GM12874 (cell line): ENCODE measurements around the gene C1orf167.
A peak's percentile ranks its signal among the peaks of the same experiment; 100 is the strongest.

Experiments
- TF ChIP-seq, protein P1 (sequence below): IDR thresholded peaks from 2 replicates; pipeline ENCODE4 v1.5.1; 2011; ENCODE audit warnings: low read depth, mild to moderate bottlenecking, control low read depth, low read length, moderate library complexity; ENCODE audit not compliant: insufficient read depth

Gene C1orf167

DNA sequence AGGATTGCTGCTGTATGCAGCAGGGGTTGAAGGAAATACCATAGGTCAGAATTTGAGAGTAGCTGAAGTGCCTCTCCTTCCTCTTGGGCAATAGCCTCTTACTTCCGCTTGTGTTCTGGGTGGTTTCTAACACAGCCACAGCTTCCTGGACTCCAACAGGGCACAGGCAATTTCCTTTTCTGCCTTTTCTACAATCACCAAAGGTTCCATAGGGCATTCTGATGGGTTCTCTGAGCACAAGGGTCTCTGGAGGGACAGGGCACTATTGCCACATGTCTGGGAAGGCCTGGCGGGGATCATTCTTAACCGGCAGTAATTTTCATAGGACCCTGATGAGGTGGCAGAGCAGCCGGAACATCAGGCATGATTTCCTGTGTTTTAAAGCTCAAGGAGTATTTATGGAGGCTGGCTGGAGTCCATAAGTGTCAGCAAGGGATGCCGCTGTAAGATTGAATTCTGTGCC, 31.5 kb upstream of the C1orf167 start:
- TF ChIP-seq, protein P1, sequence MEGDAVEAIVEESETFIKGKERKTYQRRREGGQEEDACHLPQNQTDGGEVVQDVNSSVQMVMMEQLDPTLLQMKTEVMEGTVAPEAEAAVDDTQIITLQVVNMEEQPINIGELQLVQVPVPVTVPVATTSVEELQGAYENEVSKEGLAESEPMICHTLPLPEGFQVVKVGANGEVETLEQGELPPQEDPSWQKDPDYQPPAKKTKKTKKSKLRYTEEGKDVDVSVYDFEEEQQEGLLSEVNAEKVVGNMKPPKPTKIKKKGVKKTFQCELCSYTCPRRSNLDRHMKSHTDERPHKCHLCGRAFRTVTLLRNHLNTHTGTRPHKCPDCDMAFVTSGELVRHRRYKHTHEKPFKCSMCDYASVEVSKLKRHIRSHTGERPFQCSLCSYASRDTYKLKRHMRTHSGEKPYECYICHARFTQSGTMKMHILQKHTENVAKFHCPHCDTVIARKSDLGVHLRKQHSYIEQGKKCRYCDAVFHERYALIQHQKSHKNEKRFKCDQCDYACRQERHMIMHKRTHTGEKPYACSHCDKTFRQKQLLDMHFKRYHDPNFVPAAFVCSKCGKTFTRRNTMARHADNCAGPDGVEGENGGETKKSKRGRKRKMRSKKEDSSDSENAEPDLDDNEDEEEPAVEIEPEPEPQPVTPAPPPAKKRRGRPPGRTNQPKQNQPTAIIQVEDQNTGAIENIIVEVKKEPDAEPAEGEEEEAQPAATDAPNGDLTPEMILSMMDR: no peak

DNA sequence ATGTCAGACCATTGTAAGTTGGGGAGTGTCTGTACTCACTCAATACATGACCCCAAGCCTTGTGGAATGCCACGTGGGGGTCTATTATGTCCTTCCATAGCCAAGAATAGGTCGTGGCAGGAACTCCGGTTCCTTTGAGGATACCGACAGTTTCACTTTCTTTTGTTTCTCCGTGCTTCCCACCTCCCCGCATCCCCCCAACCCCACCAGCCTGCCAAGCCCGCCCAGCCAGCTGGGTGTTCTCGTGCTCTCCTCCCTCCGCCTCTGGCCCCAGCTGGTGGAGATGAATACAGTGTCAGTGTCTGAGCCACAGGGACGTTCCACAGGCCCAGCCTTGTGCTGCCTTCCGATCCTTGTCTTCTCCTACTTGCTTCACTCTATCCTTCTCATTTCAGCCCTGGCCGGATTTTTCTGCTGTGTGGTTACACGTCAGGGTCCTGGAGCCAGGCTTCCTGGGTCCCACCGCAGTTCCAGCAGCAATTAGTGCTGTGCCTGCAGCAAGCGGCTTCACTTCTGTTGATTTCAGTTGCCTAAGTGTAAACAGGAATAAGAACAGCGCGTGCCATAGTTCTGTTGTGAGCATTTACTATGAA, 30.2 kb upstream of the C1orf167 start:
- TF ChIP-seq, protein P1: no peak

DNA sequence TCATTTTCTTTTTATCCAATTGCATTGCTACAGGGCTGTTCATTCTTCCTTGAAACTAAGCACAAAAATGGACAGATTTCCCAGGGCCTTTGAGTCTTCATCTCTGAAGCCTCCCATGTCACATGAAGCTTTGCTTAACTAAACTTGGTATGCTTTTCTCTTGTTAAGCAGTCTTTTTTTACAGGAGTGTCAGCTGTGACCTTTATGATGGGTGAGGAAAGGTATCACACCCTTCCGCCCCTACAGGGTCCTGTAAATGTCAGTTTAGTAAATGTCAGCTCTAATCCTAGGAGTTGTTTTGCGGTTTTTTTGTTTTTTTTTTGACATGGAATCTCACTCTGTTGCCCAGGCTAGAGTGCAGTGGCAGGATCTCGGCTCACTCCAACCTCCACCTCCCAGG, 28.7 kb upstream of the C1orf167 start:
- TF ChIP-seq, protein P1: no peak

DNA sequence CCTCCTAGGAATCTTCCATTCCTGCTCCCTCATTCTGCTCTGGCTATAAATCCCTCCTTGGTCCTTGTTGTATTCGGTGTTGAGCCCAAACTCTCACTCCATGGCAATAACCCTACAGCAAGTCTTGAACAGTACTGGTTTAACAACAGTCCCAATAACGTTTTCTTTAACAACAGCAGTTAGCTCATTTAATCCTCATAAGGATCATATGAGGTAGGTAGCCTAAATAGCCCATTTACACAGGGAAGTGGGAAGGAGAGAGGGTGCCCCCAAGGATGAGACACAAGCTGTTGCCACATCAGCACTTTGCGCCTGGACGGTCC, 26.5 kb upstream of the C1orf167 start:
- TF ChIP-seq, protein P1: no peak

DNA sequence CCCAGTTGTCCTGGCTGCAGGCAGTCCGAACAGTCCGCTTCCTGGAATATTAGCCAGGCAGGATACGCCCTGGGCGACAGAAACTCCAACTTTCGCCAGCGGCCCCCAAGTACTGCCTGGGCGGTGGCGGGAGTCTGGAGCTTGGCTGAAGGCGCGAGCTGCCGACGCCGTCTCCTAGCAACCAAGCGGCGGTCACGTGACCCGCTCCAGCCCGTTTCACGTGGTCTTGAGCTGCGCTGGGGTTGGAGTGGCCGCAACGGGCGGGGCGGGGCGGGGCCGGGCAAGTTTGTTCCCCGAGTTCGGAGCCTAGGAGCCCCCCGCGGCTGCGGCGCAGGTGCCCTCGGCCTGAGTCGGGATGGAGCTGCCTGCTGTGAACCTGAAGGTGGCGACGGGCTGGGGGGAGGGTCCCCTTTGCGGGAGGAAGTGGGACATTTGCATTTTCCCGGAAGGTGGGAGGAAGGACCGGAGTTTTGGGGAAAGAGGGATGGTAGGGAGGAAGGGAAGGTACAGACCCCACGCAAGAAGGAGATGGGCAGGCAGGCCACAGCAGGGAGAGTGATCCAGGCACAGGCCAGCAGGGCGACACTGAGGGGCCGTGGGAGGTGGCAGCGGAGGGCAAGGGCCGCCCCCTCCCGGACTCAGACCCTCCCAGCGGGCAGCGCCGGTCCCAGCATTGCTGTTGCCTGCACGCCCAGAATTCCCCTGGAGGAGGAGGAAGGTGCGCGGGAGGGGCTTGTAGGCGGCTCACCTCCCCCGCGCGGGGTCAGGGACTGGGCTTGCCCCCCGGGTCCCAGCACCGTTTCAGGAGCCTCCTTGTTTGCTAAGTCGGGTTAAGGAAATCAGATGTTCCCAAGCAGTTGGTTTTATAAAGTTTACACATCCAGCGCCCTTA, 25.9 kb upstream of the C1orf167 start, which contains the start of gene AGTRAP:
Gene AGTRAP (plus strand): TSS at position 283 of the 892 bp plus-strand sequence. CDS start 73 bp downstream, at position 356.
- TF ChIP-seq, protein P1: 0 out of 2 replicates have a peak, but pooled peaks have one; percentile 6

DNA sequence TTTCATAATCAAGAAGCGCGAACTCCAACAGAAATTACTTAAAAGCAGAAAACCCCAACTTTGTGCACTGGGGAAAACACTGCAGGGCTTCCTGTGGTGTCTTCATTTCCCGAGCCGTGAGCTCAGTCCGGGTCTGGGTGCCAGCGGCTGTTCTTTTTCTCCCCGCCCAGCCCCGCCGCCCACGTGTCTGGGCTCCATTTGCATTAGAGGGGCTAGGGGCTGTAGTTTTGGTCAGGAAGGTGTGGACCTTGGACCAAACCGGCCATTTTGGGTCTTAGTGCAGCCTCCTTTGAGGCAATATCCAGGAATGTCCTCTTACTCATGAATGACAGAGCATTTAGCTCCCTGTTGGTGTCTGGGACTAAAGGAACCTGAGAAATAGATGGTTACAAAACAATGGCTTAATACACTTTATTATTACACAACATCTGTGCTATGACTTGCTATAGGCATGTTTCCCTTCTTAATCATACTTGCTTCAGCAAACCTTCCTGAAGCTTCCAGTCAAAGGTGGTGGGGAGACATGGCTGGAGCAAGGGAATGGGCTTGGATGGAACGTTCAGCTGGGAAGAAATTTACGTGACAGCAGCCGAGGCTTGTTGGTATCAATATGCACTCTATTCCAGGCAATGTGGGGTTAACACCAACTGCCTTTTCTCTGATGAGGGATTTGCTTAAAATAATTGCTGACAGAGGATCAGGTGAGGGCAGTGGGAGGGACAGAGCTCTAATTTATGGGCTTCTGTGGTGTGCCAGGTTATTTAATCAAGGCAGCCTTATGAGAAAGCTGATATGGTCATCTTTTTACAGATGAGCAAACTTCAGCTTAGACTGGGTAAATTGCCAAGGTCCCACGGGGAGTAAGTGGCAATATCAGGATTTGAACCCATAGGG, 25.0 kb upstream of the C1orf167 start:
- TF ChIP-seq, protein P1: no peak

DNA sequence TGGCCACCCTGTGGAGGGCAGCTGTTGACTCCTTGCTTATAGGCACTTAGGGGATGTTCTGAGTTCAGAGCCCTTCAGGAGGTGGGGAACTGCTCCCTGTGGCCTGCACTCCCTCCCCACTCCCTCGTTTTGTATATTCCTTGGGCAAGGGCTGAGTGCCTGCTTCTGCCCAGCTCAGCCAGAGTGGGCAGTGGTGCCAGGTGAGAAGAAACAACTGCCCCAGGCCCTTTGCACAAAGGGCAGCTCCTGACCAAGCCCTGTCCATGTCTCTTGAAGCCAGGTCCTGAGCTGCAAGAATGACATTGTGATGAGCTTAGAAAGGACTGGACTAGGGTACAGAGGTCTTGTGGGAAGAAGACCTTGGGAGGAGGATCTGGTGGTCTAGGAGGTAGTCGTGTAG, 23.9 kb upstream of the C1orf167 start:
- TF ChIP-seq, protein P1: no peak
